ENCODE results near the gene TFF1.

GRCh38 chr21:42343556-42343955 lies 22.8 kb downstream of the TFF1 start:
- TF ChIP-seq CTCF (IDR thresholded peaks at IDR 0.05) (no peak), EZH2 (IDR thresholded peaks at IDR 0.05) (no peak)

All from neural progenitor cell (in vitro differentiated cells).